HepG2 (cell line): ENCODE measurements around the gene C1QTNF5. TPM values are rescaled to one million over a fixed set of nuclear protein-coding genes. Genes with fewer than 3 reads are reported as not detected.
A peak's percentile ranks its signal among the peaks of the same experiment; 100 is the strongest.

Source experiments
- ATAC-seq: fragments of 200-7000 bp; cut with Tn5 transposase; 3 replicates; pipeline ENCODE4 v1.9.1; 2020; ENCODE audit warnings: mild to moderate bottlenecking, moderate library complexity
- BruUV-seq: library from RNA; stranded (reverse); fragments of 400-500 nt; replicated peaks from 2 replicates; lab custom pipeline; 2021; lab: Mats Ljungman, UMichigan
- CTCF ChIA-PET: fragments of 300-600 bp; formaldehyde crosslinking; extraction: SDS; loops from one replicate; lab custom pipeline; 2021; ENCODE audit warnings: low total read pairs, inconsistent platforms, low intra/inter-chr PET ratio; lab: Yijun Ruan, JAX
- POLR2A ChIA-PET: fragments of 350-600 bp; sonication (Branson Sonifier 250); formaldehyde crosslinking; loops from one replicate; lab custom pipeline; 2020; ENCODE audit warnings: antibody characterized with exemption, inconsistent platforms; lab: Yijun Ruan, JAX
- DNase-seq: peaks from one replicate; pipeline ENCODE4 v3.0.0-alpha.2; 2015; ENCODE audit warnings: low spot score
- FAIRE-seq: peaks from 3 replicates; lab custom pipeline; 2011; peaks lifted over from hg19 to GRCh38; lab: Jason Lieb, UNC
- H2AFZ ChIP-seq: one replicate; pipeline ENCODE4 v1.6.1; 2011; ENCODE audit warnings: low read length, inconsistent platforms
- H3K27ac ChIP-seq: fragments of 300-600 bp; 3 replicates; pipeline ENCODE4 v1.8.0; 2011; ENCODE audit warnings: mixed run types, mild to moderate bottlenecking, mixed read lengths, low read length, inconsistent platforms; ENCODE audit not compliant: insufficient read depth; ENCODE audit errors: extremely low read length
- H3K27me3 ChIP-seq, 2 experiments: fragments of 200-600 bp in 1 of 2; 2 replicates in 1 of 2; 3 replicates in 1 of 2; pipeline versions ENCODE4 v1.6.0 to v1.8.0; 2011; ENCODE audit warnings: low read length in 2 of 2, mild to moderate bottlenecking in 2 of 2, moderate library complexity in 2 of 2, inconsistent platforms in 1 of 2; ENCODE audit not compliant: insufficient read depth in 2 of 2, control insufficient read depth in 1 of 2
- H3K36me3 ChIP-seq, 2 experiments: fragments of 200-600 bp in 1 of 2; replicated peaks in 1 of 2; 2 replicates in 1 of 2; 3 replicates in 1 of 2; pipeline versions ENCODE4 v1.5.1 to v1.8.0; 2011; ENCODE audit warnings: low read length in 2 of 2, inconsistent platforms in 1 of 2; ENCODE audit not compliant: insufficient read depth in 2 of 2, control insufficient read depth in 1 of 2
- H3K4me1 ChIP-seq: 2 replicates; pipeline ENCODE4 v1.5.1; 2012; ENCODE audit warnings: low read length, inconsistent platforms; ENCODE audit not compliant: insufficient read depth
- H3K4me2 ChIP-seq: 2 replicates; pipeline ENCODE4 v1.6.0; 2011; ENCODE audit warnings: low read depth, low read length, inconsistent platforms
- H3K4me3 ChIP-seq, 3 experiments: fragments of 200-600 bp in 1 of 3; sonication (generic), shearing (Covaris generic) in 1 of 3; replicated peaks in 1 of 3; 2 replicates each; pipeline ENCODE4 v1.5.1; 2011 to 2016; ENCODE audit warnings: low read length in 3 of 3, inconsistent platforms in 2 of 3, low read depth in 2 of 3, mild to moderate bottlenecking in 2 of 3, control low read depth in 1 of 3, mixed read lengths in 1 of 3; ENCODE audit not compliant: insufficient read depth in 1 of 3
- H3K79me2 ChIP-seq: one replicate; pipeline ENCODE4 v1.6.1; 2011; ENCODE audit warnings: low read length, inconsistent platforms; ENCODE audit not compliant: insufficient read depth
- H3K9ac ChIP-seq: 2 replicates; pipeline ENCODE4 v1.6.0; 2011; ENCODE audit warnings: mild to moderate bottlenecking, low read depth, low read length, inconsistent platforms; ENCODE audit not compliant: insufficient read depth
- H3K9me3 ChIP-seq: 2 replicates; pipeline ENCODE4 v1.5.1; 2012; ENCODE audit warnings: mild to moderate bottlenecking, low read length
- H4K20me1 ChIP-seq: 2 replicates; pipeline ENCODE4 v1.6.0; 2011; ENCODE audit warnings: inconsistent platforms, mild to moderate bottlenecking, low read length, moderate library complexity; ENCODE audit not compliant: insufficient read depth
- CC2D1A ChIP-seq: sonication (generic); formaldehyde crosslinking; IDR thresholded peaks from 2 replicates; pipeline ENCODE4 v1.8.1; 2023; ENCODE audit warnings: mild to moderate bottlenecking, missing genetic modification reagents
- HNRNPL ChIP-seq: fragments of 200-400 bp; formaldehyde crosslinking; IDR thresholded peaks from 2 replicates; pipeline ENCODE4 v1.6.1; 2017; ENCODE audit warnings: mild to moderate bottlenecking, low read depth, low read length
- IKZF4 ChIP-seq: sonication (generic); formaldehyde crosslinking; IDR thresholded peaks from 2 replicates; pipeline ENCODE4 v1.5.1; 2020; ENCODE audit warnings: borderline replicate concordance, mild to moderate bottlenecking, low read depth, missing genetic modification reagents; ENCODE audit errors: not compliant biosample characterization
- RXRA ChIP-seq: sonication (generic); formaldehyde crosslinking; IDR thresholded peaks from 2 replicates; pipeline ENCODE4 v1.5.1; 2020; ENCODE audit warnings: missing genetic modification reagents
- ZNF326 ChIP-seq: sonication (generic); formaldehyde crosslinking; IDR thresholded peaks from 2 replicates; pipeline ENCODE4 v1.4.0; 2020; ENCODE audit warnings: missing genetic modification reagents, borderline replicate concordance
- ZNF660 ChIP-seq: sonication (generic); formaldehyde crosslinking; IDR thresholded peaks from 2 replicates; pipeline ENCODE4 v1.5.1; 2020; ENCODE audit warnings: mild to moderate bottlenecking, low read depth, missing genetic modification reagents, borderline replicate concordance
- ZNF674 ChIP-seq: sonication (generic); formaldehyde crosslinking; IDR thresholded peaks from 2 replicates; pipeline ENCODE4 v1.5.0; 2020; ENCODE audit warnings: low read depth, mild to moderate bottlenecking, missing genetic modification reagents
- WGBS: methylation state at CpG from one replicate; pipeline ENCODE4 v1.1.6; 2017; ENCODE audit warnings: low lambda C conversion rate; 5-methylcytosine and 5-hydroxymethylcytosine counted together
- in situ Hi-C: cut with HindIII; loops from 2 replicates; pipeline ENCODE4 v1.10.0; 2017; ENCODE audit warnings: low pct_unique_long_range_greater_than_20kb; ENCODE audit not compliant: extremely low pct_ligation_motif_present
- intact Hi-C: fragments of 100-400 bp; cut with micrococcal nuclease; formaldehyde crosslinking; loops from one replicate; pipeline ENCODE4 v1.10.0; 2022; ENCODE audit not compliant: unreplicated experiment
- polyA plus RNA-seq, 8 experiments: library from polyadenylated mRNA; depleted of rRNA in 3 of 8; stranded (reverse) in 7 of 8; unstranded in 1 of 8; fragments of >200 nt; fragmentation: Illumina TruSeq in 4 of 8; extraction: Trizol in 4 of 8; gene quantifications; 2 replicates each; pipeline versions ENCODE4 v1.2.1 to v1.2.3, GENCODE V29; 2011 to 2016; ENCODE audit warnings: low read depth in 4 of 8, missing spikeins in 1 of 8, mixed read lengths in 1 of 8; ENCODE audit not compliant: insufficient read depth in 1 of 8
- total RNA-seq, 5 experiments: library from RNA; depleted of rRNA; stranded (reverse); fragments of >200 nt; fragmentation: Illumina TruSeq; extraction: Trizol; gene quantifications; 2 replicates each; pipeline ENCODE4 v1.2.3, GENCODE V29; 2016; ENCODE audit warnings: low read depth in 1 of 5
- TF ChIP-seq, protein P1 (sequence below): sonication (generic); formaldehyde crosslinking; IDR thresholded peaks from 2 replicates; pipeline ENCODE4 v1.4.0; 2020; ENCODE audit warnings: mild to moderate bottlenecking, missing genetic modification reagents

C1QTNF5 gene
- total and polyA plus RNA-seq, 2 of the 13 experiments (the other 11 are each of a cell fraction or from before 2014, with no cell fraction given), result 0.86 to 1.2 TPM

DNA sequence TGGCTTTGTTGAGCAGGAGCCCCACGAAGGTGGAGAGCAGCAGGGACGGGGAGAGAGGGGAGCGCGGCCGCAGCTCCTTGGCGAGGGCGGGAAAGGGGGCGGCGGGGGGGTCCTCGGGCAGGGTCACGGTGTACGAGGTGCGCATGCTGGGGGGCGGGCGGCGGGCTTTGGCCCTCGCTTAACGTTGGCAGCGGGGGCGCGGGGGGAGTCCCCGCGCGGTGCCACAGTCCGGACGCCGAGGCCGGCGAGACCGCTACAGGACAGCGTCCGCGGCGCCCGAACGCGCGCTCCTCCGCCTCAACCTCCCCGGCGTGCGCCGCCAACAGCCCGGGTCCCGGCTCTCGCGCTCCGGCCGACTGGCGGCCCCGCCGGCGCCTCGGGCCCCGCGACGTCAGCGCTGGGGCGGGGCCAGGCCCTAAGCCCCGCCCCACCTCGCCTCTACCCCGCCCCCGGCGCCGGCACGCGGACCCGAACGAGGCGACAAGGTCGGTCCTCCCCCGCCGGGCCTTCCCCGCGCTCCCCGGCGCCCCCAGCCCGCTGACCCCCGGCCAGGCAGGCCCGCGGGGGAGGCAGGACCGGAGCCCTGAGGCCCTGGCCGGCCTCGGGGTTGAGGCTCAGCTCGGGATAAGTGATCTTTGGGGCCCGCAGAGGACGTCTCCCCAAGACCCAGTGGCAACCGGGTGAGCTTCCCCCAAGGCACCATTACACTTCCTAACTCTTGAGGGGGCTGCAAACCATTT is 23.3 kb upstream of the C1QTNF5 start:
- Histone ChIP-seq H3K9ac (no peak overlapping the region), H3K4me3 (no peak overlapping the region), H3K4me2 (no peak overlapping the region), H3K9me3 (no peaks in the 10 kb centered on the region), H3K79me2 (peaks cover 18% of the 10 kb centered on the region), H3K27me3 (no peaks in the 10 kb centered on the region), H2AFZ (no peak overlapping the region), H3K4me1 (peaks cover 76% of the 10 kb centered on the region), H3K27ac (no peak overlapping the region), H4K20me1 (no peaks in the 10 kb centered on the region; the same call in 1 of the 2 replicates), H3K36me3 (peaks cover 3 to 11% of the 10 kb centered on the region in 2 experiments; a peak in 4 of 5 replicates)
- ChIA-PET POLR2A (no interaction called here), CTCF (no interaction called here)
- no peak for TF ChIP-seq CC2D1A
- TF ChIP-seq ZNF326 (CRISPR knock-in tag), result no peak
- BruUV-seq, result no TSS peak
- in situ Hi-C loops, result no loop called here
- DNase-seq (no peak), FAIRE-seq (no peak), ATAC-seq (no peak)
- WGBS, result 97% methylated on average over 40 of the region's 88 CpGs
- intact Hi-C loops, result no loop called here

DNA sequence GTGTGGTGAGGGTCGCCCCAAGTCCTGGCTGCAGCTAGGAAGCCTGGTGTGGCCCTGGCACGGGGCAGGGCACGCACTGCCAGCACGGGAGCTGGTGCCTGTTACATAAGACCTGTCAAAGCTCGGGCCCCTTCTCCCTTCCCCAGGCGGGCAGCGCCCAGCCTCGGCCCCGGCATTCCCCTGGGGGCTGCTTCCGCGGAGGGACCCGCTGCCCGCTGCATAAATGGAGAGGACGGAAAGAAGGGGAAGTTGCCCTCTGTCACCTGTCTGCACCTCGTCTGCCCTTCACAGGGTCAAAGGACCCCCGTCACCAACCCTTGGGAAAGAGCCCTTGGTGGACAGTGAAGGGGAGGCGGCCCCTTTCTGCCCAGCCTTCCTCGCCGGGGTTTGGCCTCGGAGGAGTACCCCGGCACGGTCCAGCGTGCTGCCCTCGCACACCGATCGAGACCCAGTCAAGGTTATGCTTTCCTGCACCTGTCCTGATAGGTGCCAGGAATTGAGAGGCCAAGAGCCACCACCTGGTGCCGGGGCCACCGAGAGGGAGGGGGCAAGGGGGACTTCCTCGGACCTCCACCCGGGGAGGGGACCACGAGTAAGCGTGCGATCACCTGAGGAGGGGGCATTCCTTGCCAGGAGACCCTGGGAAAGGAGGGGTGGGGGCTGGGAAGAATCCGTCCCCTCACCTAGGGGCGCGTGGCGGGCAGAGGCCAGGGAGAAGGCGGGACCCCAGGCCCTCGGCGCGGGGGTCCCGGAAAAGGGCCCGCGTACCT is 22.6 kb upstream of the C1QTNF5 start:
- ChIA-PET CTCF (no interaction called here), POLR2A (interaction anchor here (1.1 to 2.3 kb wide), 2 partner anchors 7 to 18 kb away, joined by 3 to 12 read pairs; partner anchors contain the start of gene USP2)
- DNase-seq (no peak), FAIRE-seq (no peak), ATAC-seq (no peak)
- H3K9ac ChIP-seq, result no peak overlapping the region
- no peak overlapping the region for H3K4me2 ChIP-seq
- TF ChIP-seq ZNF660 (CRISPR knock-in tag) (no peak), HNRNPL (0 out of 2 replicates have a peak, but pooled peaks have one; percentile 51), RXRA (no peak), IKZF4 (no peak), ZNF674 (no peak)
- TF ChIP-seq, protein P1, sequence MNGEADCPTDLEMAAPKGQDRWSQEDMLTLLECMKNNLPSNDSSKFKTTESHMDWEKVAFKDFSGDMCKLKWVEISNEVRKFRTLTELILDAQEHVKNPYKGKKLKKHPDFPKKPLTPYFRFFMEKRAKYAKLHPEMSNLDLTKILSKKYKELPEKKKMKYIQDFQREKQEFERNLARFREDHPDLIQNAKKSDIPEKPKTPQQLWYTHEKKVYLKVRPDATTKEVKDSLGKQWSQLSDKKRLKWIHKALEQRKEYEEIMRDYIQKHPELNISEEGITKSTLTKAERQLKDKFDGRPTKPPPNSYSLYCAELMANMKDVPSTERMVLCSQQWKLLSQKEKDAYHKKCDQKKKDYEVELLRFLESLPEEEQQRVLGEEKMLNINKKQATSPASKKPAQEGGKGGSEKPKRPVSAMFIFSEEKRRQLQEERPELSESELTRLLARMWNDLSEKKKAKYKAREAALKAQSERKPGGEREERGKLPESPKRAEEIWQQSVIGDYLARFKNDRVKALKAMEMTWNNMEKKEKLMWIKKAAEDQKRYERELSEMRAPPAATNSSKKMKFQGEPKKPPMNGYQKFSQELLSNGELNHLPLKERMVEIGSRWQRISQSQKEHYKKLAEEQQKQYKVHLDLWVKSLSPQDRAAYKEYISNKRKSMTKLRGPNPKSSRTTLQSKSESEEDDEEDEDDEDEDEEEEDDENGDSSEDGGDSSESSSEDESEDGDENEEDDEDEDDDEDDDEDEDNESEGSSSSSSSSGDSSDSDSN (CRISPR knock-in tag), result no peak
- in situ Hi-C loops, result no loop called here
- H3K4me3 ChIP-seq, result no peak overlapping the region
- H3K27ac ChIP-seq, result no peak overlapping the region
- peaks cover 18% of the 10 kb centered on the region for H3K79me2 ChIP-seq
- H4K20me1 ChIP-seq, result no peaks in the 10 kb centered on the region; the same call in 1 of the 2 replicates
- peaks cover 71% of the 10 kb centered on the region for H3K4me1 ChIP-seq
- 95% methylated on average over 43 of the region's 44 CpGs for WGBS
- H3K9me3 ChIP-seq, result no peaks in the 10 kb centered on the region
- no TSS peak for BruUV-seq
- H3K27me3 ChIP-seq, result no peaks in the 10 kb centered on the region
- H2AFZ ChIP-seq, result no peak overlapping the region
- peaks cover 5 to 18% of the 10 kb centered on the region in 2 experiments; a peak in 4 of 5 replicates for H3K36me3 ChIP-seq
- intact Hi-C loops, result no loop called here
